ENCODE data around the gene UTP25. TPM values are rescaled to one million over a fixed set of nuclear protein-coding genes. Genes with fewer than 3 reads are reported as not detected.

The UTP25 gene
- total RNA-seq, 4 donors from 2014 or later: 5.3 to 9.5 (median 8.6) TPM

DNA sequence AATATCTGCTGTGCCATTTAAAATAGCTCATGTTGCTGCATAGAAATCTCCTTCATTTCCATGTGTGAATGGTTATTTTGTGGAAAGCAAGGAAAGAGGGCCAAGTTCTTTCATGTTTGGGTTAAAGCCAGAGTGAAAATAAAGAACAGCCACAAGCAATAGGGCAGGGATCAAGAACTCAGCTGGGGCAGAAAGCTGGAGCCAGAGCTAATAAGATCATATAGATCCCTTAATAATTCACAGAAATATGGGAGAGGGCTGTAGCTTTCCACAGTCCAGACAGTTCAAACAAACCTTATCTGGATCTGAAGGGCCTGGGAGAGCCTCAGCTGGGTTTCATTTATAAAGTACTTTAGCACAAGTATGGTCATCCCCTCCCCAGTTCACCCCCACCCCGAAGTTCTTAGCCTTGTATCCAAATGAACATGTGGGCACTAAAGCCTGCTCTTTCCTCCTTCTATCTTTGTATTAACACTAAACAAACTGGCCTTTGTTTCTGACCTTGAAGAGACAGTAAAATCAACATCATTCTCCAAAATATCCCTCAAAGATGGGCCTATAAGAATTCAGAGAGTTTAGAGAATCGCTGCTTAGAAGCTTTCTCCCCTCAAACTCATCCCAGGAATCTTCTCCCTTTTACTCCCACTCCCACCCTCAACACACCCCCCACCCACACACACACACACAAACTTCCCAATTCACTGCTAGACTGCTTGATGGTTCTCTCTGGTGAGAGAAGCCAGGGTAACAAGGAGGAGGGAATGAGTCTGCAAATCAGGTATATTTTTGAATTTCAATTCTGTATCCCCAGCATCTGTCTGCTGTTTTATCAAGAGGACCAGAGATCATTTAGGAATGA, 41.7 kb downstream of the UTP25 start:
- TF ChIP-seq, protein P1, sequence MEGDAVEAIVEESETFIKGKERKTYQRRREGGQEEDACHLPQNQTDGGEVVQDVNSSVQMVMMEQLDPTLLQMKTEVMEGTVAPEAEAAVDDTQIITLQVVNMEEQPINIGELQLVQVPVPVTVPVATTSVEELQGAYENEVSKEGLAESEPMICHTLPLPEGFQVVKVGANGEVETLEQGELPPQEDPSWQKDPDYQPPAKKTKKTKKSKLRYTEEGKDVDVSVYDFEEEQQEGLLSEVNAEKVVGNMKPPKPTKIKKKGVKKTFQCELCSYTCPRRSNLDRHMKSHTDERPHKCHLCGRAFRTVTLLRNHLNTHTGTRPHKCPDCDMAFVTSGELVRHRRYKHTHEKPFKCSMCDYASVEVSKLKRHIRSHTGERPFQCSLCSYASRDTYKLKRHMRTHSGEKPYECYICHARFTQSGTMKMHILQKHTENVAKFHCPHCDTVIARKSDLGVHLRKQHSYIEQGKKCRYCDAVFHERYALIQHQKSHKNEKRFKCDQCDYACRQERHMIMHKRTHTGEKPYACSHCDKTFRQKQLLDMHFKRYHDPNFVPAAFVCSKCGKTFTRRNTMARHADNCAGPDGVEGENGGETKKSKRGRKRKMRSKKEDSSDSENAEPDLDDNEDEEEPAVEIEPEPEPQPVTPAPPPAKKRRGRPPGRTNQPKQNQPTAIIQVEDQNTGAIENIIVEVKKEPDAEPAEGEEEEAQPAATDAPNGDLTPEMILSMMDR (IDR thresholded peaks at IDR 0.05; ENCODE audit: low read depth): no peak

DNA sequence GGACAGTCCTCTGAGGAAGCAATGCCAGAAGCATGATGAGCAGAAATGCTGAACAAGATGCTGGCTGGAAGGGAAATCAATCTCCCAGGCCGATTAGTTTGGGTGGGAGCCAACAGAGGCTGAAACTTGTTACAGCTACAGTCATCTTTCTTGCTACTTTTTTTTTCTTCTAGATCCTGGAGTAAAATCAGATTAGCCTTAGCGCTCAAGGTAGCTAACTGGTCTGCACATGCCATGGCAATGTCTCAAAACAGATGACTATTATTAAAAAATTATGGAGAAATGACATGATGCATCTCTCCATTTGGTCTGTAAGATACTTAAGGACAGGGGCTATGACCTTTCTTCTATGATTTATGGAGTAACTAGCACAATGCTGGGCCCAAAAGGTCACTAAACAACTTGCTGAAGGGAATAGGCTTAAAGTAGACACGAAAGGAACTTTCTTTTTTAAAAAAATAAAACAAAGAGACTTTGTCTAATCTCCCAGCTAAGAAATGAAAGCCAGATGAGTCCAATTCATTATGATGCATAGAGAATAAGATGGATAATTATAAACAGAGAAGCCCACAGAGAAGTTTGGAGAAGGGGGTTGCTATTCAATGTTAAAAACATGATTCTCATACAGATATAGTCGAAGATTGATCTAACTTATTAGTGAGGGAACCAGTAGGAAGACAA, 42.5 kb downstream of the UTP25 start:
- TF ChIP-seq, protein P1 (IDR thresholded peaks at IDR 0.05; ENCODE audit: low read depth): no peak

GRCh38 chr1:209871006-209871405, 43.2 kb downstream of the UTP25 start:
- TF ChIP-seq, protein P1 (IDR thresholded peaks at IDR 0.05; ENCODE audit: low read depth): no peak

DNA sequence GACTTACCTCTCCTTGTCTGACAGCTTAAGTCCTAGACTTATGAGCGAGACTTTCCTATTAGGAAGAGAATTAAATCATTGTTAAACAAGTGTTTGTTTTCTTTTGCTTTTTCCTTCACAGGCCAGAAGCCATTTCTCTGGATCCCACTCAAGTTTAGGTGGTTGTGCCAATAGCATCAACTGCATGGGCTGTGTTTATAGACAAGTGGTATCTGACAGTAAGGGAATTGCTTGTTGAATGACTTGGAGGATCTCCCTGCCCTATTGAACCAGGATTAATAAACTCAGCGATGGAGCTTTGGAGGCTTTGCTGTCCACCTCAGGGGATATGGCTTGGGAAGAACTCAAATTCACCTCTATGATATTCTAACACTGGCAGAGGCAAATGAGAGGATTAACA, 43.7 kb downstream of the UTP25 start:
- TF ChIP-seq, protein P1 (IDR thresholded peaks at IDR 0.05; ENCODE audit: low read depth): no peak

- TF ChIP-seq, protein P1 (IDR thresholded peaks at IDR 0.05; ENCODE audit: low read depth): no peak
These were observed 45.5 kb downstream of the UTP25 start for GRCh38 chr1:209873067-209873799.

- TF ChIP-seq, protein P1 (IDR thresholded peaks at IDR 0.05; ENCODE audit: low read depth): no peak
These were observed 47.7 kb downstream of the UTP25 start for GRCh38 chr1:209875515-209875914.
